Left cardiac atrium (tissue), 4 donors: Measurements from ENCODE around the gene KCNH1. TPM values are rescaled to one million over a fixed set of nuclear protein-coding genes. Genes with fewer than 3 reads are reported as not detected.

Experiments used
- ATAC-seq, 2 donors: fragments of 200-7000 bp; cut with Tn5 transposase; one replicate each; pipeline ENCODE4 v1.9.1; 2020; ENCODE audit warnings: mild to moderate bottlenecking in 2 of 2, moderate library complexity in 2 of 2
- DNase-seq: peaks from one replicate; pipeline ENCODE4 v3.0.0-alpha.2; 2020
- intact Hi-C, 2 donors: fragments of 100-400 bp; cut with DNase I; formaldehyde crosslinking; loops; one replicate each; pipeline versions ENCODE4 v1.14.1 to v1.15.1; 2022 to 2023
- total RNA-seq, 2 donors: library from RNA; stranded (reverse); fragmentation: NEBNext Ultra II Directional; extraction: Animal tissue kit (Norgen Biotek cat#: 25700); gene quantifications; one replicate each; pipeline ENCODE4 v1.2.1, GENCODE V29; 2021
- donor health status: DM: no; HTN: yes; CAD: no.
- donor health status: DM: no; HTN: yes; CAD: no; lungs with severe emphysema.
- donor health status: DM: yes; HTN: yes; CAD: no.
- donor health status: Dilated cardiomyopathy.

Gene KCNH1
- total RNA-seq, 2 donors from 2014 or later: 0.15 TPM; not detected in 1

GRCh38 chr1:210748796-210749195 lies 385.2 kb downstream of the KCNH1 start:
- DNase-seq: no peak
- no peak for ATAC-seq
- intact Hi-C loops: no loop called here

- ATAC-seq: no peak
- intact Hi-C loops: no loop called here
- no peak for DNase-seq
Observed at GRCh38 chr1:210747890-210748289, 386.1 kb downstream of the KCNH1 start.

DNA sequence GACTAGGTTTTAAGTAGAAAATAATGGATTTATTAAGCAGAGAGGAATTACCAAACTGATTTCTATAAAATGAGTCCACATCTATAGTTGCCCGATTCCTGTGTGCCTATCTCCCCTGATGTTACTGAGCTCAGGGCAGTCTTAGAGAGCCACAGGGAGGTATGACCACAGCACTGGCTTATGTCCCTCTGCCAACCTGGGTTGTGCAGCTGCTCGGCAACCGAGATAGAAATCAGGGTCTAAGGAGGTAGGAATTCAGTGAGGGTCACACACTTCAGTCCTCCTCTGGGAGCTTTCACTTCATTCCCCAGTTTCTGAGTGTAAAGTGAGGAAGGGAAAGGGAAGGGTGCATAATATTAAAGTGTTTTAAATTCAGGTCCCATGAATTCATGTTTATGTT lies 386.8 kb downstream of the KCNH1 start:
- DNase-seq: no peak
- no peak for ATAC-seq
- intact Hi-C loops: no loop called here

DNA sequence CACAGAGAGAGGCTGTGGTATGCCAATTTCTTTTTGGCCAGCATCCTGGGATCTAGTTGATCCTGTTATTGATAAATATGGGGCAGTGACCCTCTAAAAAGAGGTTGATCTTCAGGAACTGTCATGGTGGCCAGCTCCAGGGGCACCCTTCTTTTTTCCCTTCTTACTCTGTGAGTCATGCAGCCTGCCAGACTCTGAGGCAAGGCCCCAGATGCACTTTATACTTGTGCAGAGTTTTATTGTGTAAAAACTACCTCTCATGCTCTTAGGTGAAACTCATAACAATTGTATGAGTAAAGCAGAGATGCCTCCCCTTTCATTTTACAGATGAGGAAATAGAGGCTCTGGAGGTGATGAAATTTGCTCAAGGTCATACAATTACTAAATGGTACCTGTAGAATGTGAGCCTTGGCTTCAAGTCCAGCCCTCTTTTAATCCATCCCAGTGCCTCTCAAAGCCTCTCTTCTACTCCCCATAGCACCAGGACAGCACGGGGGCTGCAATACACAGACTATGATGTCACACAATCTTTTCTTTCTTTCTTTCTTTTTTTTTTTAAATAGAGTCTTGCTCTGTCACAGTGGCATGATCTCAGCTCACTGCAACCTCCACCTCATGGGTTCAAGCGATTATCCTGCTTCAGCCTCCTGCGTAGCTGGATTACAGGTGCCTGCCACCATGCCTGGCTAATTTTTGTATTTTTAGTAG lies 387.8 kb downstream of the KCNH1 start:
- no peak for ATAC-seq
- DNase-seq: no peak
- intact Hi-C loops: no loop called here

- DNase-seq: no peak
- no peak for ATAC-seq
- intact Hi-C loops: no loop called here
Observed at GRCh38 chr1:210743038-210743437, 390.9 kb downstream of the KCNH1 start.

DNA sequence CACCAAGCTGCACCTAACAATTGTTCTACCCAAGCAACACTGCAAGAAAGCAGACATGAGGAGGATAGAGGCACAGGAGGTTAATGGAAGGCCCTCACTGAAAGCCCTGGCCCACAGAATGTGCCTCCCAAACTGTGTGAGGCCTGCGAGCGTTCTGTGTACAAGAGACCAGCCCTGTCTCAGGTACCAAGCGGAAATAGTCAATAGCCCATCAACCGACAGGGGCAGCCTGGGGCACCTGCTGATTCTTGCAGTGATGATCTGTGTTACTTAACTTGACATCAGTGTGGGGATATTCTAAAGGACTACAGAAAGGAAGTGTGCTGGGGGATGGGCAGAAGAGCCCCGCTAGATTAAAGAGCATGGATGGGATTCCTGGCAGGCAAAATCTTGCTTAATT lies 392.4 kb downstream of the KCNH1 start:
- intact Hi-C loops: no loop called here
- ATAC-seq (no peak), DNase-seq (no peak)

GRCh38 chr1:210739627-210740026 lies 394.3 kb downstream of the KCNH1 start:
- DNase-seq (no peak), ATAC-seq (no peak)
- intact Hi-C loops: no loop called here

DNA sequence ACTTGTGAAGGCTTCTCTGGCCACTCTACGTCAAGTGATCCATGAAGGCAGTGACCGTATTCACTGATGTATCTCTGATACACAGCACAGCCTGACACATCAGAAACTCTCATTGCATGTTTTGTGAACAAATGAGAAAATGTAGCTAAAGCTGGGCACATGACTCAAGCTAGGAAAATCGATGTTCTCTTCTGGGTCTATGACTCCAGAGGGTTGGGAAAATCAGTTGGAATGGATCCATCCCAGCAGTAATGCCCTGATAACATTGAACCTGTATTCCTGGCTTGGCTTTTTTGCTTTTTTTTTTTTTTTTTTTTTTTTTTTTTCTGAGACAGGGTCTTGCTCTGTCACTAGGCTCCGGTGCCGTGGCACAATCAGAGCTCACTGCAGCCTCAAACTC lies 395.7 kb downstream of the KCNH1 start:
- DNase-seq (no peak), ATAC-seq (no peak)
- intact Hi-C loops: no loop called here

DNA sequence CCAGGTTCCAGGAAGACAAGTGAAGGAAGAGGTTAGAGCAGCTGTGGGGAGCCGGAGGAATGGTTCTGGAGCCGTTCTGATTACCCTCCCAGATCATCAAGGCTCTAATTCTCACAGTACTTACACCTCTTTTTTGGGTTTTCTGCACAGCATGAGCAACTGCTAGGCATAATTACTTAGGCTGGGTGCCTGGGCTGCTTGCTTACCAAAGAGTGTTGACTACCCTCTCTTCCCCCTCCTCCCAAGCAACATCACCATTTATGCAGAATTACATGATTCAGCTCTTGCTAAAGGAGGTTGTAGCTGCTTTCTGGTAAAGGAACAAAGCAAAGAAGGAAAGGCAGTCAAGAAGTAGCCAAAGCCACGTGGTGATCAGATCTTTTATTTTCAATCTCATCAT lies 397.2 kb downstream of the KCNH1 start:
- DNase-seq (no peak), ATAC-seq (no peak)
- intact Hi-C loops: no loop called here

DNA sequence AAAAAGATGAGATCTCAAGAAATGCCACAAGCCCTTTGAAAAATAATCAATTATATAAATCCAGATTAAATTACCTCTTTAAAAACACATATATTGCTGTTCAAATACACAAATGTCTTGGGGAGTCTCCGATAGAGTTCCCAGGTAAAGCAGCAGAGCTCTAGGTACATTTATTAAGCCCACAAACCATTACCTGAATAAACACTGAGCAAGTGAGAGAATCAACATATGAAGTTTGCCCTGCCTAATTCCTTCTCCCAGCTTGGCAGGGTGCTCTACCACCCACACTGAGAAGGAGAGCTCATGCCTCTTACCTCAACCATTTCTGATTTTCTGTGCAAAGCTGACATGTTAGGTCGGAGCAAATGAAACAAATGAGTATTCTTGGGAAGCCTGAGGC lies 402.4 kb downstream of the KCNH1 start:
- intact Hi-C loops: no loop called here
- ATAC-seq (no peak), DNase-seq (no peak)

DNA sequence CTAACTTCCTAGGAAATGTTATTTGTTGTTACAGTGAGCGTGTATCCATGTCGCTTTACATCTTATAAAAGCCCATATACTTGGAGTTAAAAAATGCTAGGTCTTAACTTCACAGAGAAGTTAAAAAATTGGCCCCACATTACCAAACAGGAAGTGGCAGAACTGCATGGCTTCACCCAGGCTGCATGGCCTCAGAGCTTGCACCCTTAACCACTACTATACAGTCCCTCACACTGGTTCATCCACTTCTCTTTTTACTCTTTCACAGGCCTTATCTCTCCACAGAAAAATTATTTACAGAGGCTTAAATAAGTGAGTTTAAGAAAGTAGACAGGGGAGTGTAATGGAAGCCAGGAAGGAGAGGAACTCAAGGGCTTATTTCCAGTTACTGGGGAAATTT lies 402.8 kb downstream of the KCNH1 start:
- intact Hi-C loops: no loop called here
- no peak for DNase-seq
- ATAC-seq: no peak

DNA sequence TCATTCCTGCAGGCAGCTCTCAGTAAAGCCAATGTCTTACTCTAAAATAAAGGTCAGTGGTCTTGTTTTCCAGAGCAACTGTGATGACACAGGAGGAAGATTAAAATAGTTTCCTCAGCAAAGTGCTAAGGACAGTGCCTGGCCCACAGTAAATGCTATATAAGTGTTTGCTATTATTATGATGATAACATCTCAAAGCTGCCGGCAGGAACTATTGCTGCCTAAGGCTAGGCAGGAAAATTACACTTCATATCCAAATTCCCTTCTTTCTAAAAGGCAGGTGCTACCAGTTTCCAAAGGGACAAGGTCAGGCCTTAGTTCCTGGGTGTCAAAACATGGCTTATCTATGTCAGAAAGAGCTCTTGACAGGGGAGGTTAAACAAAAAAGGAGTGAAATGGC lies 403.9 kb downstream of the KCNH1 start:
- intact Hi-C loops: no loop called here
- no peak for ATAC-seq
- DNase-seq: no peak

DNA sequence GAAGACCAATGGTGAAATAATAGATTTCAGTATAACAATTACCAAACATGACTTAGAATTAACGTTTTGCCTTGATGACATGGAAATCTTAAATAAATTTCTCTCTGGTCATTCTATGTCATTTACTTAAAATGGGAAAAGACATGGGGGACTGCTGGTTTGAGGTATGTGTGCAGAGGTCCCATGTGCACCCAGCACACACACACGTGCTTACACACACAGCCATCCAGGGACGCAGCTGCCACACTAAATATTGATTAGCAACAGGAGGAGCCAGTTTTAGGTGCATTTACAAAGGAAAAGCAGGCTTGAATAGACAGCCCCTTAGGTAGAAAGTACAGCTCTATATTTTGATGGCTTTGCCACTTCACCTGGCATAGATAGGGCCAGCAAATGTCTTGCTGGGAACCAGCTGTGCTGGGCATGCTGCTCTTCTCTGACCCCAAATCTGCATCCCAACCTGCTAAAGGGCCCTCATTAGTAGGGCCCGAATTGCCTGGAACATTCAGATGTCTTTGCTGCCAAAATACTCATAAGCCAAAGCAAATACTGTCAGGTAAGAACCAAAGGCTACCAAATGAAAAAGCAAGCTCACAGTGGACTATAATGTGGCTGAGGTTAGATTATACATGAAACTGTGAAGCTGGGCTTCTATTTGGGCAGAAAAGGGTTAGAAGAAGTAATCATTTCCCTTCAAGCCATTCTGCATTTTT lies 405.4 kb downstream of the KCNH1 start:
- intact Hi-C loops: no loop called here
- DNase-seq (no peak), ATAC-seq (no peak)

- intact Hi-C loops: no loop called here
- no peak for ATAC-seq
- no peak for DNase-seq
Observed at GRCh38 chr1:210727709-210728108, 406.2 kb downstream of the KCNH1 start.

GRCh38 chr1:210726621-210727020 lies 407.3 kb downstream of the KCNH1 start:
- no peak for ATAC-seq
- intact Hi-C loops: no loop called here
- peak; percentile 23 for DNase-seq

DNA sequence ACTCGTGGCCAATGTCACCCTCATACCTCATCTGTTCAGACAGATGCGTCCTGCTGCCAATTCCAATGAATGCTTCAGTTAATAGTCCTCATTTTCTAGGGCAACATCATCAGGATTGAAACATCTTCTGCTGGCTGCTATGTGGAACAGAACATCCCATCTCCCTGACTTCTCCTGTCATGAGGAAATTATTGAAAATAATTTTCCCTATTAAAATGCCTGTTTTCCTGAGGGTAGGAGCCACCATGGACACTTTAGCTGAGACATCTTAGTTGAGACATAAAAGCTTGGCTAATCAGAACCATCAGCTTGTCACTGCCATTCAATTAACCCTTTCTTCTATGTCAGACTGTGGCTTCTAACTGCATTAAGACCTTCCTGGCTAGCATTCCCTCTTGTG lies 409.2 kb downstream of the KCNH1 start:
- DNase-seq: no peak
- no peak for ATAC-seq
- intact Hi-C loops: no loop called here

GRCh38 chr1:210723646-210724045 lies 410.3 kb downstream of the KCNH1 start:
- intact Hi-C loops: no loop called here
- ATAC-seq: no peak

GRCh38 chr1:210722410-210723081 lies 411.4 kb downstream of the KCNH1 start:
- DNase-seq: no peak
- no peak for ATAC-seq
- intact Hi-C loops: no loop called here

More at GRCh38 chr1:210723646-210724045, 410.3 kb downstream of the KCNH1 start:
- DNase-seq: no peak

- ATAC-seq (no peak), DNase-seq (no peak)
- intact Hi-C loops: no loop called here
Observed at GRCh38 chr1:210715072-210715471, 418.9 kb downstream of the KCNH1 start.

DNA sequence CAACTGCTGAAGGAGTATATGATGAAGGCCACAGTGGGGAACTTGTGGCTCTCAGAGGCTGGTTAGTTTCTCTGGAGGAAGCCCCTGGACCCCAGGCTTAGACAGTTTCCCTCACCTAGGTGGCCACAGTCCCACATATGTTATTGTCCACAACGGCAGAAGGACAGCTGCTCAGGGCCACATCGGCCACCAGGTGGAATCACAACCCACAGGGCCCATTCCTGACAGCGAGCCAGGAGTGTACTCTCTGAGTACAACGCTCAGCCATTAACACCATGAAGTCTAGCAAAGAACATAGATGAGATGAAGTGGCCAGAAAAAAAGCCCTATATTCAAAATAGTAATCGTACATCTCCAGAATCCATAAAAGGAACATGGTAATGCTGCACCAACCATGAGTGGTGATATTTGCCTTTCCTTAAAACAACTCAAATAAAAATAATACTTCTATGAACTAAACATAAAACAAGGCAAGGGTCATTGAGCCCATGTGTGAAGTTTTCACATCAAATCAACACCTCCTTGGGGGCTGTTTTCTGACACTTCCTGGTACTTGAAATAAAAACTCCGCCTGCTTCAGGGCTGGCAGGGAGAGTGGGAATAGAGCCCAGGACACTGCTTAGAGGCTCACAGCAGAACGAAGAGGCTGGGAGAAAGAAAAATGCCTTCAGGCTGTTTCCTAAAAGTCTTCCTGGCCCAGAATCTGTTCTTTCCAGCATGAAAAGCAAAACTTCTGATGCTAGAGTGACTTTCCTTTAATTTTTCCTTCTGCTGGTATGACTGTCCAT lies 421.9 kb downstream of the KCNH1 start:
- DNase-seq (peak; percentile 38), ATAC-seq (peak; percentile 48 to 72)
- intact Hi-C loops: loop anchor here in 1 of 2 donors (5.0 kb wide), 2 partner anchors 125 to 420 kb away; partner anchors contain the start of gene KCNH1
